GM12891 (cell line): ENCODE data around the gene KRR1.
"Not testable (repeated sequence)": the region's sequence is repeated elsewhere in the genome, so short reads cannot be mapped to it uniquely, and the experiment has no call there.

Experiments
- DNase-seq: peaks from one replicate; pipeline ENCODE4 v3.0.0; 2011; ENCODE audit warnings: low spot score; ENCODE audit not compliant: insufficient read length
- FAIRE-seq: peaks from 2 replicates; lab custom pipeline; 2011; peaks lifted over from hg19 to GRCh38; lab: Jason Lieb, UNC
- PAX5 ChIP-seq: IDR thresholded peaks from 2 replicates; pipeline ENCODE4 v1.6.1; 2011; ENCODE audit warnings: low read length, moderate library complexity, mild to moderate bottlenecking; ENCODE audit not compliant: insufficient read depth, severe bottlenecking
- POLR2A ChIP-seq: IDR thresholded peaks from 2 replicates; pipeline ENCODE4 v1.6.1; 2011; ENCODE audit warnings: low read depth, low read length, control low read depth
- POLR2AphosphoS5 ChIP-seq: IDR thresholded peaks from 2 replicates; pipeline ENCODE4 v1.6.1; 2011; ENCODE audit warnings: low read depth, low read length, control low read depth
- POU2F2 ChIP-seq: IDR thresholded peaks from 2 replicates; pipeline ENCODE4 v1.6.1; 2011; ENCODE audit warnings: low read depth, mild to moderate bottlenecking, control low read depth, low read length, moderate library complexity
- SPI1 ChIP-seq: IDR thresholded peaks from 2 replicates; pipeline ENCODE4 v1.6.1; 2011; ENCODE audit warnings: low read depth, low read length, control low read depth
- TAF1 ChIP-seq: IDR thresholded peaks from 2 replicates; pipeline ENCODE4 v1.6.1; 2011; ENCODE audit warnings: low read depth, low read length, control low read depth

Gene KRR1

GRCh38 chr12:75528272-75528671 lies 16.9 kb upstream of the KRR1 start:
- DNase-seq (no peak), FAIRE-seq (peak; percentile 82)
- TF ChIP-seq POU2F2 (no peak), PAX5 (no peak), POLR2A (no peak), TAF1 (no peak), POLR2AphosphoS5 (no peak), SPI1 (no peak)

DNA sequence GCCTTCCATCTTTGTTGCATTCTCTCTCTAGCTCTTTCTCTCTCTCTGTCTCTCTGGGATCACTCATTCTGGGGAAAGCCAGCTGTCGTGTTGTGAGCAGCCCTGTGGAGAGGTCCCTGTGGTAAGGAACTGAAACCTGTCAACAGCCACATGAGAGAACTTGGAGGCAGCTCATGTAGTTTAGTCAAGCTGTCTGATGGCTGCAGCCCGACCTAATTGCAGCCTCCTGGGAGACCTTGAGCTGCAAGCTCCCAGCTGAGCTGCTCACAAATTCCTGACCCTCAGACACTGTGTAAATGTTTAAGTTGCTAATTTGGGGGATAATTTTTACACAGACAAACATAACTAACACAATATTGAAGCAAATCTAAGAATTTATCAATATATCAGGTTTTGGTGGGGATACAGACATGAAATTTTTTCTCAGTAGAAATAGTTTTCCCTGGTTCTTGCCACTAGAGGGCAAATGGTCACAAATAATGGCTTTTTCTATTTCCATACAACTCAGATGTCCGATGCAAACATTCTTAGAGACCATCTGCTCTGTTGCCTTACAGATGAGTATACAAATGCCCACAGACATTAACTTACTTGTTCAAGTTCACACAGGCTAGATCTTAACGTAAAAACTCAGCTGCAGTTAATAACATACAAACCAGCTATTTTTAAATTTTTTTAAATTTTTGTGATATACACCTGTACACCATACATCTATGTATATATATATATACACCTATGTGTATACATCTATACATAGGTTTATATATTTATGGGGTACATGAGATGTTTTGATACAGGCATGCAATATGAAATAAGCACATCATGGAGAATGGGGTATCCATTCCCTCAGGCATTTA lies 15.5 kb upstream of the KRR1 start:
- TF ChIP-seq SPI1 (peak; percentile 98), POLR2AphosphoS5 (no peak), PAX5 (peak; percentile 30), POU2F2 (no peak)
- peak; percentile 88 for FAIRE-seq

DNA sequence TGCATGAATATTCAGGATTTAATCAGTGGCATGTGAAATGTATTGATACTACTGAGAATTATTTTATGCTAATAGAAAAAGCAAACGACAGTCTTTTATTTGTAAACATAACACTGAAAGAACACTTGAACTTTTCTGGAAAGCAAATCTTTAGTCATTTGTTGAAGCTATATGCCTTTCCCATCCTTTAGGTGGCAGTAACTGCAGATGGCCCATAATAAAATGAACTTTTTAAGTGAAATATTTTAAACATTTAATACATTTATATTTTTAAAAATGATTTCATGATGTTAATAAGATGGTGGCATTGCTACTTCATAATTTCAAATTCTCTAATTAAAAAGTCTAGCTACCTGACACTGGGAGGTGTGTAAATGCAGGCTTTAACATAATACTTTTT lies 13.9 kb upstream of the KRR1 start:
- no peak for FAIRE-seq
- DNase-seq: no peak
- TF ChIP-seq POLR2A (no peak), POLR2AphosphoS5 (no peak), SPI1 (no peak), POU2F2 (no peak), PAX5 (no peak), TAF1 (no peak)

More for the DNA sequence above, 15.5 kb upstream of the KRR1 start:
- no peak for DNase-seq

DNA sequence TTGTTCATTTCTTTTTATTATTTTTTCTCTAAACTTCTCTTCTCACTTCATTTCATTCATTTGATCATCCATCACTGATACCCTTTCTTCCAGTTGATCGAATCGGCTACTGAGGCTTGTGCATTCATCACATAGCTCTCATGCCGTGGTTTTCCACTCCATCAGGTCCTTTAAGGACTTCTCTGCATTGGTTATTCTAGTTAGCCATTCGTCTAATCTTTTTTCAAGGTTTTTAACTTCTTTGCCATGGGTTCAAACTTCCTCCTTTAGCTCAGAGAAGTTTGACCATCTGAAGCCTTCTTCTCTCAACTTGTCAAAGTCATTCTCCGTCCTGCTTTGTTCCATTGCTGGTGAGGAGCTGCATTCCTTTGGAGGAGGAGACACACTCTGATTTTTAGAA lies 10.7 kb upstream of the KRR1 start:
- not testable (repeated sequence) for FAIRE-seq, DNase-seq

GRCh38 chr12:75521224-75521623 lies 9.8 kb upstream of the KRR1 start:
- FAIRE-seq, DNase-seq: not testable (repeated sequence)

GRCh38 chr12:75509621-75510020 lies 1.8 kb downstream of the KRR1 start:
- no peak for DNase-seq
- TF ChIP-seq PAX5: no peak
- no peak for TF ChIP-seq POLR2A
- no peak for TF ChIP-seq TAF1
- no peak for FAIRE-seq

DNA sequence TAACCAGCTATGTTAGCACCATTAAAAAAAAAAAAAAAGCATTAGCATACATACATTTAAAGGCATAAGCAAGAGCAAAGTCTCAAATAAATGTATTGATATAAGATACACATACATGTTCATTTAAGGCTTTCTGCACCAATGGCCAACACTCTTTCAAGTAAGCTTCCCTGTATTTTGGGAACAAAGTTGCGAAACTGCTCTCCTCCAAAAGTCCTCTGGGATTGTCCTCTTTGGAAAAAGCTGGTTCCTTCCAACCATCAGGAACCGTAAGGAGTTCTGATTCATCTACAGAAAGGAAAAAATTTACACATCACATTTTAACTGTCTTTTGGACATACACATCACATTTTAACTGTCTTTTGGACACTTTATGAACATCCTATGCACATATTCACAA lies 3.2 kb downstream of the KRR1 start:
- FAIRE-seq (no peak), DNase-seq (no peak)
- TF ChIP-seq PAX5: no peak

DNA sequence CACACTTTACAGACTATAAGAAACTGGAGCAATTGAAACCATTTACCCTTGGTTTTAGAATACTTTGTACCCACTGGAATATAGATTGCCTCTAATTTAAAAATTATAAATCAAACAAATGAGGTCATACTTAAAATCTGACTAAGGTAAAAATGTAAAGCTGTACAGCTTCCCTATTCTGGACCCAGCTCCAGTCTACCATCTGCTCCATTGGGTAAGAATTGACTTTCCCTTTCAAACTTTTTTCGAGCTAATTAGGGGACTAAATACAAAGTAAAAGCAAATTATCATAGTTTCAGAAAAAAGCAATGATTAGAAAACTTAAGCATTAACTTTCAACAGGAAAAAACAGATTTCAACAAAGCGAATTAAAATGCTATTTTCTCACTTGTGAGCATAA lies 4.3 kb downstream of the KRR1 start:
- no peak for FAIRE-seq

GRCh38 chr12:75505706-75506312 lies 5.6 kb downstream of the KRR1 start:
- DNase-seq (no peak), FAIRE-seq (no peak)
- peak; percentile 35; the same call in 1 of the 2 replicates for TF ChIP-seq POLR2A
- no peak for TF ChIP-seq POLR2AphosphoS5
- TF ChIP-seq POU2F2: no peak

More for the DNA sequence above, 4.3 kb downstream of the KRR1 start:
- DNase-seq: no peak
- TF ChIP-seq TAF1: no peak
- no peak for TF ChIP-seq POLR2AphosphoS5
- no peak for TF ChIP-seq POLR2A
- no peak for TF ChIP-seq PAX5
- TF ChIP-seq SPI1: no peak

- TF ChIP-seq TAF1 (no peak), POLR2AphosphoS5 (no peak), POU2F2 (no peak), PAX5 (no peak), POLR2A (no peak), SPI1 (no peak)
- DNase-seq (no peak), FAIRE-seq (no peak)
Measured at GRCh38 chr12:75503866-75504265, 7.5 kb downstream of the KRR1 start.
